Measurements from ENCODE around the gene SSBP4.

The SSBP4 gene

DNA sequence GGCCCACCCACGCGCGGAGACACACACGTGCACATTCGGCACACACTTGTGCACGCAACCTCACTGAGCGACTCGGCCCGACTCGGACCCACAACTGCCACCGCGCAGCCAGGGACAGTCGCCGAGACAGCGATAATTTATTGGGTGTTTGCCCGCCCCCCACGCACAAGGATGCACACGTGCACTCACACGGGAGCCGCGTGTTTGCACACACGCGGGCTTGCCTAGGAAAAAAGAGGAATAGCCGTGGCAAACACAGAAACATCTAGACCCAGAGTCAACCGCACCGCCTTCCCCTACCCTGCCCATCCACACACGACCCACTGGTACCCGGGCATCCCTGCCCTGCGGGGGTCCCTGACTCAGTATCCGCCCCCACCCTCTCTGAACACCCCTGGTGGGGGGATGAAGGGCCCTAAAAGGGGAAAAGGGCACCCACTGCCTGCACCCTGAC, 1.1 kb upstream of the SSBP4 start:
- TF ChIP-seq, protein P1, sequence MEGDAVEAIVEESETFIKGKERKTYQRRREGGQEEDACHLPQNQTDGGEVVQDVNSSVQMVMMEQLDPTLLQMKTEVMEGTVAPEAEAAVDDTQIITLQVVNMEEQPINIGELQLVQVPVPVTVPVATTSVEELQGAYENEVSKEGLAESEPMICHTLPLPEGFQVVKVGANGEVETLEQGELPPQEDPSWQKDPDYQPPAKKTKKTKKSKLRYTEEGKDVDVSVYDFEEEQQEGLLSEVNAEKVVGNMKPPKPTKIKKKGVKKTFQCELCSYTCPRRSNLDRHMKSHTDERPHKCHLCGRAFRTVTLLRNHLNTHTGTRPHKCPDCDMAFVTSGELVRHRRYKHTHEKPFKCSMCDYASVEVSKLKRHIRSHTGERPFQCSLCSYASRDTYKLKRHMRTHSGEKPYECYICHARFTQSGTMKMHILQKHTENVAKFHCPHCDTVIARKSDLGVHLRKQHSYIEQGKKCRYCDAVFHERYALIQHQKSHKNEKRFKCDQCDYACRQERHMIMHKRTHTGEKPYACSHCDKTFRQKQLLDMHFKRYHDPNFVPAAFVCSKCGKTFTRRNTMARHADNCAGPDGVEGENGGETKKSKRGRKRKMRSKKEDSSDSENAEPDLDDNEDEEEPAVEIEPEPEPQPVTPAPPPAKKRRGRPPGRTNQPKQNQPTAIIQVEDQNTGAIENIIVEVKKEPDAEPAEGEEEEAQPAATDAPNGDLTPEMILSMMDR (IDR thresholded peaks at IDR 0.05; ENCODE audit: low read depth, low read length, missing control alignments): no peak
- no peak overlapping the region for H3K4me3 ChIP-seq (ENCODE audit: low read depth, low read length)

DNA sequence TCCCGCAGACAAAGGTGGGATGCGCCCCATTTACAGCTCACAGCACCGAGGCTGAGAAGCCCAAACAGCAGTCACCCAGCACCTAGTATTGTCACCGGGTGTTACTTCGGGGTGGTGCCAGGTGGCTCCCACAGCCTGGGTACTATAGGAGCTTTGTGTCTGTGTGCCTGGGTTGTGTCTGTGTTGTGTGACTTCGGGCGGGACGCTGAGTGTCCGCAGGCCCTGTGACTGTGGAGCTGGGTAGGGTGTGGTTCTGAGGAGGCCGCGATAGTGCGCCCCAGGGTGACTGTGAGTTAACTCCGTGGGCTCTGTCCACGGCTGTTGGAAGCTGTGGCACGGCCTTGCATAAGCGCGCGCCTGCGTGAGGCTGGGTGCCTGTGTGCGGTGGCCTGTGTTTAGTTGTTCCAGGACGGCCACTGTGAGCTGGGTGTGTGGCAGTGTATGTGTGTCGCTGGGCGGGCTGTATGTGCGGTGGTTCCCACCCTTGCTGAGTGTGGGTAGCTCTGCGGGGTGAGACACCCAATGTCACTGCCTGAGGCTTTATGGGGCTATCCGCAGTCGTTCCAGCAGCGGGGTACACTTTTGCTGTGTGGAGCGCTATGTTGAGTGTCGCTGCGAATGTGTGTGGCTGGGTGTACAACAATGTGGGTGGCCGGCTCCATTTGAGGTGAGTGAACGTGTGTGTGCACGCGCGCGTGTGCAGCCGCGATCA, 559 bp upstream of the SSBP4 start:
- TF ChIP-seq, protein P1 (IDR thresholded peaks at IDR 0.05; ENCODE audit: low read depth, low read length, missing control alignments): no peak
- DNase-seq (ENCODE audit: low read depth): no peak
- H3K4me3 ChIP-seq (ENCODE audit: low read depth, low read length): peak overlapping the region; percentile 57

More for the DNA sequence above, 1.1 kb upstream of the SSBP4 start:
- no peak for DNase-seq (ENCODE audit: low read depth)

DNA sequence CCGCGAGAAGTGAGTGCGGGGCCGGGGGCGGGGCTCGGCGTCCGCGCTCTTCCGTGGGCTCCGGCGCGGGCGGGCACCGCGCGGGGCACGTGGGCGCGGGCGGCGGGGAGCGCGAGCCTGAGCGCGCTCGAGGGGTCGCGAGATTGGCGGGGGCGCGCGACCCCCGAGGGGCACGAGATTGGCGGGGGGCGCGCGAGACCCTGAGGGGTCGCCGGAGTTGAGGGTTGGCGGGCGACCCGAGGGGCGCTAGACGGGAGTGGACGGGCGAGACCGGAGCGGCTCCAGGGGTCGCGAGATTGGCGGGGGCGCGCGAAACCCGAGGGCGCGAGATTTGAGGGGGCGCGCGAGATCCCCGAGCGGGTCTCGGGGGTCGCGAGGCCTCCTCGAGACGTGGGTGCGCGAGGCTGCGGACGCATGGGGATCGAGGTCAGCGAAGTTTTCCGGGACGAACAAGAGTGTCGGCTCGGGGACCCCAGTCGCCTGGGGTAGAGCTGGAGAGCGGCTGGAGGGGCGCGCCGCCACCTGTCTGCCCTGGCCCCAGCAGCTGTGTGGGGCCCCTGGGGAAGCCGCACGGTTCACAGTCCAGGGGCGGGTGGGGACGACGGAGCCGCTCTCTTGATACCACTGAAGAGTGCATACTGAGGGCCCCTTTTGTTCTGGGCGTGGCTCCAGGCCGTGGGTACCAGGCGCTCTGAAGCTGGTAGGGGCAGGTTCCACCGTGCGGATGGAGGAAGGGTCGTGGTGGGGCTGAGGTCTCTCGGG, 682 bp downstream of the SSBP4 start:
- peak overlapping the region; percentile 57 for H3K4me3 ChIP-seq (ENCODE audit: low read depth, low read length)
- no peak for DNase-seq (ENCODE audit: low read depth)
- TF ChIP-seq, protein P1 (IDR thresholded peaks at IDR 0.05; ENCODE audit: low read depth, low read length, missing control alignments): no peak

DNA sequence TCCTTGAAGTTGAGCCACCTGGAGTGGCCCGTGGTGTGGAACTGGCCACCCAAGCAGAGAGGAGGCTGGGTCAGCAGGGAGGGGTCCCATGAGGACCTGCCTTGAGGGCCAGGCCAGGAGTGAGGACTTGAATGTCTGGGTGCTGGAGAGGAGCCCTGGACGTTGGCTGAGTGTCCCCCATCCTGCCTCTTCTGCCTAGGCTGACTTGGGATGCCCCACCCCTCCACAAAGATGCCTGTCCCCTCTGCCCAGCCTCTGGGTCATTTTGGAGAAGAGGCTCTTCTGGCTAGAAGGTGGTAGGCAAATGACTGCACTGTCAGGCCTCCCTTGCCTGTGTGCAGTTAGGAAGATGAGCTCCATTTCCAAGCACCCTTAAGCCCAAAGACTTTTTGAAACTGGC, 1.7 kb downstream of the SSBP4 start:
- no peak for DNase-seq (ENCODE audit: low read depth)
- peak overlapping the region; percentile 57 for H3K4me3 ChIP-seq (ENCODE audit: low read depth, low read length)
- TF ChIP-seq, protein P1 (IDR thresholded peaks at IDR 0.05; ENCODE audit: low read depth, low read length, missing control alignments): no peak

DNA sequence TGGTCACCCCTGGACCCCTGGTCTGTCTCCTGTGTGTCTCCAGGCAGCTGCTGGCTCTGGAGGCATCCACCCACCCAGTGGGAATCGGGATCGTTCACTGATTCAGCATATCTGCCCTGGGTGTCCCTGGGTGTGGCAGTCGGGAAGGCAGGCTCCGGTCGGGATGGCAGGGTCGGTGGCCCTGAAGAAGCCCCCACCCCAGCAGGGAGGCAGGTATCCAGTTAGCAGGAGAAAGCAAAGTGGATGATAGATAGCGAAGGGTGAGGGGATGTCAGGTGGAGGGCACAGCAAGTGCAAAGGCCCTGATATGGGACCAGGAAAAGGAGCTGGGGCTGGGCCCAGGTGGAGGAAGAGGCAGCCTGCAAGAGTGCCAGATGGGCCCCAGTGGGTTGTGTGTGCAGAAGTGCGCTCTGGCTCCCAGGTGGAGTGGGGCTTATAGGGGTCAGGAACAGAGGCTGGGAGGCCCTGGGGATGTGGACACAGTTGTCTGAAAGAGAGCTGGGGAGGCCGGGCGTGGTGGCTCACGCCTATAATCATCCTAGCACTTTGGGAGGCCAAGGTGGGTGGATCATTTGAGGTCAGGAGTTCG, 2.3 kb downstream of the SSBP4 start:
- DNase-seq (ENCODE audit: low read depth): no peak
- TF ChIP-seq, protein P1 (IDR thresholded peaks at IDR 0.05; ENCODE audit: low read depth, low read length, missing control alignments): no peak
- H3K4me3 ChIP-seq (ENCODE audit: low read depth, low read length): 0 out of 2 replicates have a peak overlapping the region, but pooled peaks have one; percentile 57

DNA sequence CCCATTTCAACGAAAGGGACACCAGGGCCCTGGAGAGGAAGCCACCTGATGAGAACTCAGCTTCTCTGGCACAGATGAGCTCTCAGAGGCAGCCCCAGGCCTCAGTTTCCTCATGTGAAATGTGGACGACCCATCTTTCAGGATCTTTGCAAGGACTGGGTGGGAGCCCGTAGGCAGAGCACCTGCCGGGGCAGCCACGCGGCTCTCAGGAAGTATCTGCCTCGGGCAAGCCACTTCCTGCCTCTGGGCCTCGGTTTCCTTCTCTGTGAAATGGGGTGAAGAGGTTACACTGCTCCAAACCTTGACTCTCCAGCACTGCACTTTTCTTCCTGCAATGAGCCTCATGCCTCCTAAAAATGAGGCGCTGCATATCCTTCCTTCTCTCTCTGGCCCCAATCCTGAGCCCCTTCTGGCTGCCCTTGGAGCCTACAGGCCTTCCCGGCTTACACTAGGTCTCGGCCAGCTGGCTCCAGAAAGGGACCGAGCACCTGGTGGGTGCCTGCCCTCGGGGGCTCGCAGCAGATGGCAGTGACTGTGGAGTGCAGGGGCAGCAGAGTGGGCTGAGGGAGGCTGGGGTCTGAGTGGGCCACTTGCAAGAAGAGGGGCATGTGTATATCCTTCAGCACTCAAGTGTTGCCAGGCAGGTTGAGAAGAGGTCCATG, 3.5 kb downstream of the SSBP4 start:
- TF ChIP-seq, protein P1 (IDR thresholded peaks at IDR 0.05; ENCODE audit: low read depth, low read length, missing control alignments): no peak
- no peak overlapping the region for H3K4me3 ChIP-seq (ENCODE audit: low read depth, low read length)
- no peak for DNase-seq (ENCODE audit: low read depth)
